SK-N-SH (cell line): ENCODE results near the gene NCKAP5. TPM values are rescaled to one million over a fixed set of nuclear protein-coding genes. Genes with fewer than 3 reads are reported as not detected.
A peak's percentile ranks its signal among the peaks of the same experiment; 100 is the strongest.

Experiments
- CTCF ChIA-PET: fragments of 300-600, 350-600 bp; formaldehyde crosslinking; extraction: SDS; loops from one replicate; lab custom pipeline; 2021; lab: Yijun Ruan, JAX
- POLR2A ChIA-PET: fragments of 350-600 bp; sonication (Branson Sonifier 250); formaldehyde crosslinking; extraction: SDS; loops from one replicate; lab custom pipeline; 2020; ENCODE audit warnings: antibody characterized with exemption, inconsistent platforms; lab: Yijun Ruan, JAX
- DNase-seq: peaks from one replicate; pipeline ENCODE4 v3.0.0; 2012
- H2AFZ ChIP-seq: fragments of 200-600 bp; sonication (generic); 2 replicates; pipeline ENCODE4 v1.8.1; 2016; ENCODE audit warnings: antibody characterized with exemption, mild to moderate bottlenecking, low read depth
- H3F3A ChIP-seq: fragments of 200-600 bp; sonication (generic); replicated peaks from 2 replicates; pipeline ENCODE3; 2016; ENCODE audit warnings: antibody characterized with exemption, mild to moderate bottlenecking; ENCODE audit not compliant: insufficient read depth
- H3K27ac ChIP-seq, 2 experiments: fragments of 200-500 bp in 1 of 2; fragments of 200-600 bp in 1 of 2; sonication (Bioruptor generic) in 1 of 2; sonication (generic), shearing (Covaris generic) in 1 of 2; 2 replicates each; pipeline versions ENCODE4 v1.5.1 to v1.6.1; 2014 to 2016; ENCODE audit warnings: low read depth in 2 of 2, inconsistent platforms in 1 of 2, low read length in 1 of 2, mild to moderate bottlenecking in 1 of 2, mixed read lengths in 1 of 2
- H3K27me3 ChIP-seq: fragments of 200-600 bp; sonication (generic), shearing (Covaris generic); 2 replicates; pipeline ENCODE4 v1.6.1; 2016; ENCODE audit warnings: mixed run types; ENCODE audit not compliant: insufficient read depth
- H3K36me3 ChIP-seq, 2 experiments: fragments of 200-500 bp in 1 of 2; fragments of 200-600 bp in 1 of 2; sonication (Bioruptor generic) in 1 of 2; sonication (generic) in 1 of 2; replicated peaks in 1 of 2; 2 replicates each; pipeline versions ENCODE3 to v1.5.1; 2014 to 2016; ENCODE audit warnings: low read length in 1 of 2, mild to moderate bottlenecking in 1 of 2; ENCODE audit not compliant: insufficient read depth in 2 of 2, control insufficient read depth in 1 of 2
- H3K4me1 ChIP-seq, 2 experiments: fragments of 200-500 bp in 1 of 2; fragments of 200-600 bp in 1 of 2; sonication (Bioruptor generic) in 1 of 2; sonication (generic), shearing (Covaris generic) in 1 of 2; 2 replicates each; pipeline versions ENCODE4 v1.5.1 to v1.6.1; 2014 to 2016; ENCODE audit warnings: low read depth in 1 of 2, low read length in 1 of 2, mixed run types in 1 of 2; ENCODE audit not compliant: insufficient read depth in 2 of 2, control insufficient read depth in 1 of 2
- H3K4me2 ChIP-seq: fragments of 200-600 bp; sonication (generic), shearing (Covaris generic); 2 replicates; pipeline ENCODE4 v1.6.1; 2017; ENCODE audit warnings: mixed run types
- H3K4me3 ChIP-seq, 2 experiments: fragments of 200-500 bp in 1 of 2; fragments of 200-600 bp in 1 of 2; sonication (Bioruptor generic) in 1 of 2; sonication (generic), shearing (Covaris generic) in 1 of 2; 2 replicates each; pipeline versions ENCODE4 v1.5.1 to v1.8.1; 2014 to 2016; ENCODE audit warnings: low read depth in 2 of 2, inconsistent platforms in 1 of 2, low read length in 1 of 2, mild to moderate bottlenecking in 1 of 2, mixed read lengths in 1 of 2, moderate library complexity in 1 of 2
- H3K79me2 ChIP-seq: fragments of 200-600 bp; sonication (generic); 2 replicates; pipeline ENCODE4 v1.8.1; 2017; ENCODE audit warnings: mild to moderate bottlenecking; ENCODE audit not compliant: insufficient read depth
- H3K9ac ChIP-seq: fragments of 200-600 bp; sonication (generic); 2 replicates; pipeline ENCODE4 v1.6.1; 2017; ENCODE audit warnings: mixed run types
- H3K9me2 ChIP-seq: fragments of 200-600 bp; sonication (generic); 2 replicates; pipeline ENCODE4 v1.6.1; 2017; ENCODE audit warnings: mixed run types
- H3K9me3 ChIP-seq: fragments of 200-600 bp; sonication (generic); 2 replicates; pipeline ENCODE4 v1.6.1; 2017; ENCODE audit warnings: mixed run types, mild to moderate bottlenecking, moderate library complexity
- H4K20me1 ChIP-seq: fragments of 200-600 bp; sonication (generic); 2 replicates; pipeline ENCODE4 v1.6.1; 2017; ENCODE audit warnings: mild to moderate bottlenecking, mixed run types; ENCODE audit not compliant: insufficient read depth
- CHD2 ChIP-seq: fragments of 150-350 bp; IDR thresholded peaks from 2 replicates; pipeline ENCODE4 v1.6.1; 2018; ENCODE audit warnings: low read length; ENCODE audit not compliant: partially characterized antibody
- ELF1 ChIP-seq: IDR thresholded peaks from 2 replicates; pipeline ENCODE4 v1.4.0; 2012
- EP300 ChIP-seq, 2 experiments: IDR thresholded peaks; 2 replicates each; pipeline versions ENCODE4 v1.4.0 to v1.6.1; 2012; ENCODE audit warnings: borderline replicate concordance in 1 of 2, low read depth in 1 of 2, low read length in 1 of 2
- FOSL2 ChIP-seq: IDR thresholded peaks from 2 replicates; pipeline ENCODE4 v1.4.0; 2012; ENCODE audit warnings: low read depth, mild to moderate bottlenecking, moderate library complexity, borderline replicate concordance
- FOXJ3 ChIP-seq: sonication (generic); formaldehyde crosslinking; IDR thresholded peaks from 2 replicates; pipeline ENCODE4 v1.5.1; 2020; ENCODE audit warnings: mild to moderate bottlenecking, missing genetic modification reagents
- GATA2 ChIP-seq: sonication (generic); formaldehyde crosslinking; IDR thresholded peaks from 2 replicates; pipeline ENCODE4 v1.5.0; 2020; ENCODE audit warnings: mild to moderate bottlenecking, missing genetic modification reagents
- MEF2A ChIP-seq: IDR thresholded peaks from 2 replicates; pipeline ENCODE4 v1.4.0; 2012; ENCODE audit warnings: low read depth, borderline replicate concordance
- NFIC ChIP-seq: IDR thresholded peaks from 2 replicates; pipeline ENCODE4 v1.4.0; 2012; ENCODE audit warnings: borderline replicate concordance
- RCOR1 ChIP-seq: fragments of 150-350 bp; IDR thresholded peaks from 2 replicates; pipeline ENCODE4 v1.6.1; 2017; ENCODE audit warnings: antibody characterized with exemption, low read length
- RFX5 ChIP-seq: IDR thresholded peaks from 2 replicates; pipeline ENCODE4 v1.6.1; 2012; ENCODE audit warnings: mild to moderate bottlenecking, improper control_type of control experiment, low read length
- RXRA ChIP-seq: IDR thresholded peaks from 2 replicates; pipeline ENCODE4 v1.4.0; 2012; ENCODE audit warnings: low read depth, mild to moderate bottlenecking, borderline replicate concordance
- SMC3 ChIP-seq: IDR thresholded peaks from 2 replicates; pipeline ENCODE4 v1.6.1; 2012; ENCODE audit warnings: low read depth, low read length, improper control_type of control experiment
- TCF12 ChIP-seq: IDR thresholded peaks from 2 replicates; pipeline ENCODE4 v1.4.0; 2012
- TEAD4 ChIP-seq: IDR thresholded peaks from 2 replicates; pipeline ENCODE4 v1.4.0; 2012; ENCODE audit warnings: mild to moderate bottlenecking, borderline replicate concordance; ENCODE audit not compliant: insufficient read depth
- WGBS: methylation state at CpG from one replicate; pipeline ENCODE4 v1.1.6; 2017; ENCODE audit warnings: low lambda C conversion rate; 5-methylcytosine and 5-hydroxymethylcytosine counted together
- polyA plus RNA-seq, 3 experiments: library from polyadenylated mRNA; depleted of rRNA; stranded (reverse); fragments of >200 nt; gene quantifications; 2 replicates each; pipeline ENCODE4 v1.2.3, GENCODE V29; 2012
- TF ChIP-seq, protein P1 (sequence below): IDR thresholded peaks from 2 replicates; pipeline ENCODE4 v1.6.1; 2012; ENCODE audit warnings: mild to moderate bottlenecking, low read depth, low read length, moderate library complexity
- TF ChIP-seq, protein P2 (sequence below): IDR thresholded peaks from 2 replicates; pipeline ENCODE4 v1.4.0; 2012; ENCODE audit warnings: low read depth, borderline replicate concordance
- TF ChIP-seq, protein P3 (sequence below): fragments of 150-350 bp; IDR thresholded peaks from 2 replicates; pipeline ENCODE4 v1.6.1; 2017; ENCODE audit warnings: antibody characterized with exemption, low read length, low read depth, borderline replicate concordance

Gene NCKAP5
- polyA plus RNA-seq, 1 of the 3 experiments (the other 2 are of a cell fraction): 0.02 TPM

DNA sequence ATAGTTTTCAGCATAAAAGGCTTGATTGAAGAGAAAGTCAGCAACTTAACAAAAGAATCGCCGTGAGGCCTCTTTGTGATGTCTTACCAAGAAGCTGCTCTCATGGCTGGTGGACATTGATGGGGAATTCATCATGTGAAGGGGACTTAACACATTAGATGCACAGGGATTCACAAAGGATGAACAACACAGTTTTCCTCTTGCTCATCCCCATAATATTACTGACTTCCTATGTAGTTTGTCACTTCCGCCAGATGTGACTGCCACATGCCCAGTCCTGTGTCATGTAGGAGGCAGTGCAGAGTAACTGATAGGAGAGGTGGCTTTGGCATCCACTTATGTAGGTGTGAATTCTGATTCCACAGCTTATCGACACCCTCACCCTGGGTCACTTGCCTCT is 665.6 kb downstream of the NCKAP5 start:
- no peaks in the 10 kb centered on the region for H3K36me3 ChIP-seq
- POLR2A ChIA-PET: no interaction called here
- 87% methylated on average over 4 of the region's 4 CpGs for WGBS

DNA sequence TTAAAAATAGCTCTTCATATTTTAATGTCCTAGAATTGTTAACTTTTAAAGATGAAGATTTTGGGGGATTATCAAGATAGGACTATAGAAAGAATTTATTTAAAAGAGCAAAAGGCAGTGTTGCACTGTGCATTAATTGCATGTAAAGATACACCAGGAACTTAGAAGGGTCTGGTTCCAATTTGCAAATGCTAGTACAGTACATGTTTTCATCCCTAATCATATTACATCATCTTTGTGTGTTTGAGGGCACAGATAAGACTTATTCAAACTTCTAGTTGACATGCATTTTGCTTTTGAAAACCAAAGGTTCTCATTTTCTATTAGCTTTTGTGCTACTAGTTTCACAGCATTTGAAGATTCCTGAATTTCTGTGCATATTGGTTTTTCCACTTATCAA is 666.6 kb downstream of the NCKAP5 start:
- no peaks in the 10 kb centered on the region for H3F3A ChIP-seq
- TF ChIP-seq RCOR1: peak; percentile 91
- TF ChIP-seq TCF12: peak; percentile 27; the same call in 1 of the 2 replicates
- TF ChIP-seq CHD2: peak; percentile 42
- TF ChIP-seq GATA2: peak; percentile 76
- no peak for TF ChIP-seq RFX5
- TF ChIP-seq FOXJ3 (CRISPR knock-in tag): peak; percentile 37; the same call in 1 of the 2 replicates
- TF ChIP-seq EP300 (IDR thresholded peaks at IDR 0.05; ENCODE audit: borderline replicate concordance in 1 of 2, low read depth in 1 of 2, low read length in 1 of 2): peak in 1 of 2 experiments; percentile 36; a peak in 1 of 4 replicates
- TF ChIP-seq RXRA: no peak
- no peak for TF ChIP-seq TEAD4
- TF ChIP-seq FOSL2: no peak
- TF ChIP-seq NFIC: no peak
- TF ChIP-seq, all 33 proteins: peak for 6
- H3K4me2 ChIP-seq: no peak overlapping the region
- H3K79me2 ChIP-seq: no peaks in the 10 kb centered on the region
- no peak overlapping the region for H3K4me3 ChIP-seq
- no peaks in the 10 kb centered on the region for H3K36me3 ChIP-seq
- H3K9me2 ChIP-seq: no peaks in the 10 kb centered on the region
- H3K27me3 ChIP-seq: no peaks in the 10 kb centered on the region
- no peak overlapping the region; a peak in 1 of 4 replicates for H3K27ac ChIP-seq
- POLR2A ChIA-PET: no interaction called here
- DNase-seq: peak; percentile 50
- CTCF ChIA-PET: interaction anchor here (0.6 to 1.5 kb wide), 2 partner anchors 10 to 553 kb away, joined by 3 read pairs; no protein-coding TSS in a partner anchor
- H3K4me1 ChIP-seq: peaks cover 0 to 8% of the 10 kb centered on the region in 2 experiments; a peak in 2 of 4 replicates
- no peaks in the 10 kb centered on the region for H4K20me1 ChIP-seq
- H2AFZ ChIP-seq: no peak overlapping the region
- no peaks in the 10 kb centered on the region for H3K9me3 ChIP-seq
- no peak overlapping the region for H3K9ac ChIP-seq

More for the DNA sequence above, 665.6 kb downstream of the NCKAP5 start:
- H3K4me2 ChIP-seq: no peak overlapping the region
- no peaks in the 10 kb centered on the region for H3F3A ChIP-seq
- no peak overlapping the region for H3K4me3 ChIP-seq
- peaks cover 0 to 8% of the 10 kb centered on the region in 2 experiments; a peak in 2 of 4 replicates for H3K4me1 ChIP-seq
- no peaks in the 10 kb centered on the region for H3K27me3 ChIP-seq
- H3K27ac ChIP-seq: no peak overlapping the region
- TF ChIP-seq, protein P1, sequence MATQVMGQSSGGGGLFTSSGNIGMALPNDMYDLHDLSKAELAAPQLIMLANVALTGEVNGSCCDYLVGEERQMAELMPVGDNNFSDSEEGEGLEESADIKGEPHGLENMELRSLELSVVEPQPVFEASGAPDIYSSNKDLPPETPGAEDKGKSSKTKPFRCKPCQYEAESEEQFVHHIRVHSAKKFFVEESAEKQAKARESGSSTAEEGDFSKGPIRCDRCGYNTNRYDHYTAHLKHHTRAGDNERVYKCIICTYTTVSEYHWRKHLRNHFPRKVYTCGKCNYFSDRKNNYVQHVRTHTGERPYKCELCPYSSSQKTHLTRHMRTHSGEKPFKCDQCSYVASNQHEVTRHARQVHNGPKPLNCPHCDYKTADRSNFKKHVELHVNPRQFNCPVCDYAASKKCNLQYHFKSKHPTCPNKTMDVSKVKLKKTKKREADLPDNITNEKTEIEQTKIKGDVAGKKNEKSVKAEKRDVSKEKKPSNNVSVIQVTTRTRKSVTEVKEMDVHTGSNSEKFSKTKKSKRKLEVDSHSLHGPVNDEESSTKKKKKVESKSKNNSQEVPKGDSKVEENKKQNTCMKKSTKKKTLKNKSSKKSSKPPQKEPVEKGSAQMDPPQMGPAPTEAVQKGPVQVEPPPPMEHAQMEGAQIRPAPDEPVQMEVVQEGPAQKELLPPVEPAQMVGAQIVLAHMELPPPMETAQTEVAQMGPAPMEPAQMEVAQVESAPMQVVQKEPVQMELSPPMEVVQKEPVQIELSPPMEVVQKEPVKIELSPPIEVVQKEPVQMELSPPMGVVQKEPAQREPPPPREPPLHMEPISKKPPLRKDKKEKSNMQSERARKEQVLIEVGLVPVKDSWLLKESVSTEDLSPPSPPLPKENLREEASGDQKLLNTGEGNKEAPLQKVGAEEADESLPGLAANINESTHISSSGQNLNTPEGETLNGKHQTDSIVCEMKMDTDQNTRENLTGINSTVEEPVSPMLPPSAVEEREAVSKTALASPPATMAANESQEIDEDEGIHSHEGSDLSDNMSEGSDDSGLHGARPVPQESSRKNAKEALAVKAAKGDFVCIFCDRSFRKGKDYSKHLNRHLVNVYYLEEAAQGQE: no peak
- TF ChIP-seq, protein P2, sequence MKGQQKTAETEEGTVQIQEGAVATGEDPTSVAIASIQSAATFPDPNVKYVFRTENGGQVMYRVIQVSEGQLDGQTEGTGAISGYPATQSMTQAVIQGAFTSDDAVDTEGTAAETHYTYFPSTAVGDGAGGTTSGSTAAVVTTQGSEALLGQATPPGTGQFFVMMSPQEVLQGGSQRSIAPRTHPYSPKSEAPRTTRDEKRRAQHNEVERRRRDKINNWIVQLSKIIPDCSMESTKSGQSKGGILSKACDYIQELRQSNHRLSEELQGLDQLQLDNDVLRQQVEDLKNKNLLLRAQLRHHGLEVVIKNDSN: no peak
- TF ChIP-seq, protein P3, sequence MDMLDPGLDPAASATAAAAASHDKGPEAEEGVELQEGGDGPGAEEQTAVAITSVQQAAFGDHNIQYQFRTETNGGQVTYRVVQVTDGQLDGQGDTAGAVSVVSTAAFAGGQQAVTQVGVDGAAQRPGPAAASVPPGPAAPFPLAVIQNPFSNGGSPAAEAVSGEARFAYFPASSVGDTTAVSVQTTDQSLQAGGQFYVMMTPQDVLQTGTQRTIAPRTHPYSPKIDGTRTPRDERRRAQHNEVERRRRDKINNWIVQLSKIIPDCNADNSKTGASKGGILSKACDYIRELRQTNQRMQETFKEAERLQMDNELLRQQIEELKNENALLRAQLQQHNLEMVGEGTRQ: no peak
- TF ChIP-seq FOSL2 (no peak), ELF1 (no peak), NFIC (no peak), MEF2A (no peak), SMC3 (no peak)
- CTCF ChIA-PET: interaction anchor here (1.0 to 1.5 kb wide), 2 partner anchors 12 to 554 kb away, joined by 3 to 4 read pairs; no protein-coding TSS in a partner anchor
- no peak overlapping the region for H2AFZ ChIP-seq
- H3K9me3 ChIP-seq: no peaks in the 10 kb centered on the region
- DNase-seq: no peak
- no peaks in the 10 kb centered on the region for H3K9me2 ChIP-seq
- no peaks in the 10 kb centered on the region for H3K79me2 ChIP-seq
- no peak overlapping the region for H3K9ac ChIP-seq
- H4K20me1 ChIP-seq: no peaks in the 10 kb centered on the region
